Measurements from ENCODE around the gene SMAD6. TPM values are rescaled to one million over a fixed set of nuclear protein-coding genes. Genes with fewer than 3 reads are reported as not detected.
A peak's percentile ranks its signal among the peaks of the same experiment; 100 is the strongest.

The SMAD6 gene
- total RNA-seq, 1 experiment from 2014 or later, result 8.9 TPM

- no peaks in the 10 kb centered on the region for H3K9me3 Mint-ChIP-seq (ENCODE audit: unreplicated experiment)
- no peak for DNase-seq
- Histone ChIP-seq H3K27me3 (replicated peaks; ENCODE audit: control insufficient read depth, insufficient read depth, low read length) (no peaks in the 10 kb centered on the region), H3K4me1 (peaks cover 16% of the 10 kb centered on the region), H3K36me3 (ENCODE audit: control insufficient read depth, insufficient read depth, low read length) (no peaks in the 10 kb centered on the region), H3K4me3 (ENCODE audit: low read depth, low read length) (no peak overlapping the region), H3K9me3 (no peaks in the 10 kb centered on the region)
- BruUV-seq (replicated peaks), result no TSS peak
- ChIA-PET CTCF (no interaction called here), POLR2A (no interaction called here)
- no peaks in the 10 kb centered on the region for H3K36me3 Mint-ChIP-seq (ENCODE audit: insufficient read depth, unreplicated experiment)
- TF ChIP-seq CTCF (IDR thresholded peaks at IDR 0.05; ENCODE audit: insufficient read depth in 1 of 2, low read depth in 1 of 2, low read length in 1 of 2, severe bottlenecking in 1 of 2, unreplicated experiment in 1 of 2), result no peak
- intact Hi-C loops (cut with micrococcal nuclease; ENCODE audit: unreplicated experiment), result no loop called here
- H3K27me3 Mint-ChIP-seq (ENCODE audit: insufficient read depth, unreplicated experiment), result no peaks in the 10 kb centered on the region
- H3K27ac Mint-ChIP-seq (ENCODE audit: unreplicated experiment), result peak overlapping the region; percentile 59
- H3K4me3 Mint-ChIP-seq (ENCODE audit: unreplicated experiment), result no peak overlapping the region
- H3K4me1 Mint-ChIP-seq (ENCODE audit: low read depth, unreplicated experiment), result no peaks in the 10 kb centered on the region
Observed at GRCh38 chr15:66744610-66745279, 42.7 kb downstream of the SMAD6 start.

- H3K27ac Mint-ChIP-seq (ENCODE audit: unreplicated experiment), result peak overlapping the region; percentile 59
- intact Hi-C loops (cut with micrococcal nuclease; ENCODE audit: unreplicated experiment), result no loop called here
- no peaks in the 10 kb centered on the region for H3K4me1 Mint-ChIP-seq (ENCODE audit: low read depth, unreplicated experiment)
- peaks cover 23% of the 10 kb centered on the region for H3K4me1 ChIP-seq
- no peaks in the 10 kb centered on the region for H3K36me3 Mint-ChIP-seq (ENCODE audit: insufficient read depth, unreplicated experiment)
- no peaks in the 10 kb centered on the region; the same call in 1 of the 2 replicates for H3K36me3 ChIP-seq (ENCODE audit: control insufficient read depth, insufficient read depth, low read length)
- H3K27me3 Mint-ChIP-seq (ENCODE audit: insufficient read depth, unreplicated experiment), result no peaks in the 10 kb centered on the region
- no peak for DNase-seq
- TF ChIP-seq CTCF (IDR thresholded peaks at IDR 0.05; ENCODE audit: insufficient read depth in 1 of 2, low read depth in 1 of 2, low read length in 1 of 2, severe bottlenecking in 1 of 2, unreplicated experiment in 1 of 2), result no peak
- no peaks in the 10 kb centered on the region for H3K27me3 ChIP-seq (replicated peaks; ENCODE audit: control insufficient read depth, insufficient read depth, low read length)
- H3K4me3 ChIP-seq (ENCODE audit: low read depth, low read length), result no peak overlapping the region
- no peak overlapping the region for H3K4me3 Mint-ChIP-seq (ENCODE audit: unreplicated experiment)
- H3K9me3 Mint-ChIP-seq (ENCODE audit: unreplicated experiment), result no peaks in the 10 kb centered on the region
- no TSS peak for BruUV-seq (replicated peaks)
- H3K9me3 ChIP-seq, result no peaks in the 10 kb centered on the region
- POLR2A ChIA-PET, result no interaction called here
- CTCF ChIA-PET, result no interaction called here
Observed at GRCh38 chr15:66745530-66746230, 43.6 kb downstream of the SMAD6 start.

GRCh38 chr15:66746231-66746605 lies 44.2 kb downstream of the SMAD6 start:
- intact Hi-C loops (cut with micrococcal nuclease; ENCODE audit: unreplicated experiment), result no loop called here
- Mint-ChIP-seq H3K4me3 (ENCODE audit: unreplicated experiment) (no peak overlapping the region), H3K27me3 (ENCODE audit: insufficient read depth, unreplicated experiment) (no peaks in the 10 kb centered on the region), H3K4me1 (ENCODE audit: low read depth, unreplicated experiment) (no peaks in the 10 kb centered on the region), H3K36me3 (ENCODE audit: insufficient read depth, unreplicated experiment) (no peaks in the 10 kb centered on the region), H3K27ac (ENCODE audit: unreplicated experiment) (no peak overlapping the region), H3K9me3 (ENCODE audit: unreplicated experiment) (no peaks in the 10 kb centered on the region)
- no peak for DNase-seq
- ChIA-PET CTCF (no interaction called here), POLR2A (no interaction called here)
- Histone ChIP-seq H3K27me3 (replicated peaks; ENCODE audit: control insufficient read depth, insufficient read depth, low read length) (no peaks in the 10 kb centered on the region), H3K4me3 (ENCODE audit: low read depth, low read length) (no peak overlapping the region), H3K4me1 (peaks cover 23% of the 10 kb centered on the region), H3K36me3 (ENCODE audit: control insufficient read depth, insufficient read depth, low read length) (no peaks in the 10 kb centered on the region; the same call in 1 of the 2 replicates), H3K9me3 (no peaks in the 10 kb centered on the region)
- no TSS peak for BruUV-seq (replicated peaks)
- TF ChIP-seq CTCF (IDR thresholded peaks at IDR 0.05; ENCODE audit: insufficient read depth in 1 of 2, low read depth in 1 of 2, low read length in 1 of 2, severe bottlenecking in 1 of 2, unreplicated experiment in 1 of 2), result no peak

All from Caco-2 (cell line).